NT2/D1 (cell line): ENCODE results near the gene ZNF277.

ENCODE experiments used
- DNase-seq: peaks from one replicate; pipeline ENCODE4 v3.0.0-alpha.2; 2011; ENCODE audit warnings: low read depth, low spot score
- H3K27me3 ChIP-seq: 2 replicates; pipeline ENCODE4 v1.6.0; 2011; ENCODE audit warnings: mild to moderate bottlenecking; ENCODE audit not compliant: insufficient read length, insufficient read depth
- H3K36me3 ChIP-seq: 2 replicates; pipeline ENCODE4 v1.6.1; 2011; ENCODE audit warnings: mild to moderate bottlenecking, low read length, mixed read lengths; ENCODE audit not compliant: insufficient read depth, insufficient read length
- H3K4me1 ChIP-seq: 2 replicates; pipeline ENCODE4 v1.5.1; 2011; ENCODE audit not compliant: insufficient read depth, insufficient read length
- H3K4me3 ChIP-seq: 2 replicates; pipeline ENCODE4 v1.5.1; 2011; ENCODE audit warnings: low read depth; ENCODE audit not compliant: insufficient read length
- H3K9ac ChIP-seq: 2 replicates; pipeline ENCODE4 v1.6.0; 2011; ENCODE audit warnings: low read depth; ENCODE audit not compliant: insufficient read length
- H3K9me3 ChIP-seq: 2 replicates; pipeline ENCODE4 v1.5.1; 2011; ENCODE audit warnings: mild to moderate bottlenecking, low read length; ENCODE audit not compliant: insufficient read depth
- SUZ12 ChIP-seq: IDR thresholded peaks from 2 replicates; pipeline ENCODE4 v1.6.1; 2011; ENCODE audit not compliant: insufficient read length, insufficient read depth; ENCODE audit errors: extremely low read depth
- YY1 ChIP-seq: IDR thresholded peaks from 2 replicates; pipeline ENCODE4 v1.6.1; 2011; ENCODE audit not compliant: insufficient read length, insufficient read depth
- ZNF274 ChIP-seq: IDR thresholded peaks from 2 replicates; pipeline ENCODE4 v1.6.1; 2011; ENCODE audit warnings: mild to moderate bottlenecking, low read depth, low read length

Gene ZNF277

DNA sequence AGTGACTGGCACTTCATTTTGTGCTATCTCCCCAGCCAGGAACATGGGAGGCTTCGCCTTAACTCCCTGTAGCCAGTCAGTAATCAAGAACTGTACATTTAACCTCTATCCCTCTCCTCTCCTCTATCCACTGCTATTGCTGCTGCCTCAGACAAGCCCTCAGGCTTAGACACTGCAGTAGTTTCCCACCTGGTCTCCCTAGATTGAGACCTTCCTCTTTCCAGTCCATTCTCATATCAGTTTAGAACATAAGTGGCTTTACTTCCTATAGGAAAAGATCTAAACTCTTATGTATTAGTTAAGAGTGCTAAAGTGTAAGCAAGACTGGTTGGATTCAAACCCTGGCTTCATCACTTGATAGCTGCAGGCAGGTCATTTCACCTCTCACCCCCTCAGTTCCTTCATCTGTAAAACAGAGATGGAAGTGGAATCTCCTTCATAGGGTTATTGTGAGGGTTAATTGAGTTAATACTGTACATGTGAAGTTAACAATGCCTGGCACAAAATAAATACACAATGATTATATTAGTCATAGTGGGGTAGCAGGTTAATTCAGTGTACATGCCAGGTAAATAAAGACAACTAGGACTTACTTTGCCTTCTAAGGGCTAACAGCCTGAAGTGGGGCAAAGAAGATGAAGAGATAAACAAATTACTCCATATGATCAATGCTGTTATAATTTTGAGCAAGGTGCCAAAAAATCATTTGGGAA lies 76.1 kb downstream of the ZNF277 start:
- H3K4me1 ChIP-seq: no peaks in the 10 kb centered on the region
- no peaks in the 10 kb centered on the region for H3K27me3 ChIP-seq
- no peak overlapping the region for H3K4me3 ChIP-seq
- TF ChIP-seq ZNF274 (no peak), YY1 (no peak), SUZ12 (no peak)
- H3K9me3 ChIP-seq: no peaks in the 10 kb centered on the region
- DNase-seq: no peak
- H3K9ac ChIP-seq: no peak overlapping the region
- H3K36me3 ChIP-seq: no peaks in the 10 kb centered on the region

DNA sequence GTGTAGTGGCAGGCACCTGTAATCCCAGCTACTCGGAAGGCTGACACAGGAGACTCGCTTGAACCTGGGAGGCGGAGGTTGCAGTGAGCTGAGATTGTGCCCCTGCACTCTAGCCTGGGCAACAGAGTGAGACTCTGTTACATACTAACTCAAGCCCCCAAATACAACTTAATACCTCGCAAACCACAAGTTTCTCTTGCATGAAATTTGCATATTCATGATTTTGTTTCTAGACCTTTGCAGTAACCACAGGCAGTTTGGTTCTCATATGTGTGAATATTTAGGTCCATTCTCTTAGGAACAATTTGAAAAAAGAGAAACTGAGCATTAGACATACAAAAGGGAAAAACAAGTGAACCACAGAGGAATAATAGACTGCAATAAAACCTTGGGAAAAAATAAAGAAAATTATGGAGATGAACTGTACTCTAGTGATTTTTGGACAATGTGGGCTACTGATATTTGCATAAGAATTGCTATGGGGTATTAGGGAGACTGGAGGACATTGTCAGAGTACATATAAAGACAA lies 77.0 kb downstream of the ZNF277 start:
- Histone ChIP-seq H3K9ac (no peak overlapping the region), H3K4me3 (no peak overlapping the region), H3K9me3 (no peaks in the 10 kb centered on the region), H3K4me1 (no peaks in the 10 kb centered on the region), H3K36me3 (no peaks in the 10 kb centered on the region), H3K27me3 (no peaks in the 10 kb centered on the region)
- DNase-seq: no peak
- TF ChIP-seq ZNF274 (no peak), YY1 (no peak)

- Histone ChIP-seq H3K9me3 (no peaks in the 10 kb centered on the region), H3K4me1 (no peaks in the 10 kb centered on the region), H3K4me3 (no peak overlapping the region), H3K9ac (no peak overlapping the region), H3K36me3 (no peaks in the 10 kb centered on the region), H3K27me3 (no peaks in the 10 kb centered on the region)
- TF ChIP-seq ZNF274 (no peak), SUZ12 (no peak), YY1 (no peak)
- no peak for DNase-seq
These were observed 80.0 kb downstream of the ZNF277 start for GRCh38 chr7:112286250-112287086.

DNA sequence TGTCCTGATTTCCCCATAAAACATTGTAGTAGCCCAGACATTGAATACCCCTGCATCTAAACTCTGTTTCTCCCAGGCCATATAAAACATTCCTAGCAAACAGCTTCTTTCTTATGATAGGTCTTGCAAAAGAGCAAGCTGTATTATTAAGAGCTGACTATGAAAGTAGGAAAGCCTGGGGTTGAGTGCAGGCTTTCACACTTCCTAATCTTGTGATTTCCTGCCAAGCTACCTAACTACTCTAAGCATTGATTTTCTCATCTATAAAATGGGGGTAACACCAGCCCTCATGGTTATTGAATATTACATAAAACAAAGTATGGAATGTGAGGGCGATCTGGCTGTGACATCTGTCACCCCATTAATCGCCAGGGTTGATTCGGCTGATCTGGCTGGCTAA lies 81.8 kb downstream of the ZNF277 start:
- H3K4me3 ChIP-seq: no peak overlapping the region
- no peak for TF ChIP-seq SUZ12
- TF ChIP-seq ZNF274: no peak
- TF ChIP-seq YY1: no peak
- H3K27me3 ChIP-seq: no peaks in the 10 kb centered on the region
- H3K9me3 ChIP-seq: no peaks in the 10 kb centered on the region
- DNase-seq: no peak
- H3K36me3 ChIP-seq: no peaks in the 10 kb centered on the region
- H3K4me1 ChIP-seq: no peaks in the 10 kb centered on the region
- H3K9ac ChIP-seq: no peak overlapping the region

DNA sequence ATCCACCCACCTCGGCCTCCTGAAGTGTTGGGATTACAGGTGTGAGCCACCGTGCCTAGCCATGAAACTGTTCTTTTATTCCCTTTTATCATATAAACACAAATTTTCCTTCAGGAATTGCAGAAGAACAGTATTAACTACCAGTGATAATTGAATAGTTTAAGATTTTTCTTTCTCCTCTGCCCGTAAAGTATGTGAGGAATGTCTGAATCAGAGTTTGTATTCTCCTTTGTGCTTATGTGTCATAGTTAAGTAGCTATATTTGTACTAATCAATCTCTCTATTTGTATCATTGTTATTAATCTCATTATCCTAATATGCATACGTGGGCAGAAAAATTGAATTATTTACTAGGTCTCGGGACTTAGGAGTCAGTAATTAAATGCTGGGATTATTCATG lies 83.6 kb downstream of the ZNF277 start:
- no peak for TF ChIP-seq SUZ12
- Histone ChIP-seq H3K4me1 (no peaks in the 10 kb centered on the region), H3K27me3 (no peaks in the 10 kb centered on the region), H3K9ac (no peak overlapping the region), H3K36me3 (no peaks in the 10 kb centered on the region), H3K9me3 (no peaks in the 10 kb centered on the region), H3K4me3 (no peak overlapping the region)
- DNase-seq: no peak

- Histone ChIP-seq H3K4me1 (no peaks in the 10 kb centered on the region), H3K27me3 (no peaks in the 10 kb centered on the region), H3K4me3 (no peak overlapping the region), H3K36me3 (no peaks in the 10 kb centered on the region), H3K9ac (no peak overlapping the region), H3K9me3 (no peaks in the 10 kb centered on the region)
- no peak for DNase-seq
- TF ChIP-seq YY1 (no peak), SUZ12 (no peak), ZNF274 (no peak)
These were observed 85.7 kb downstream of the ZNF277 start for GRCh38 chr7:112292162-112292561.

DNA sequence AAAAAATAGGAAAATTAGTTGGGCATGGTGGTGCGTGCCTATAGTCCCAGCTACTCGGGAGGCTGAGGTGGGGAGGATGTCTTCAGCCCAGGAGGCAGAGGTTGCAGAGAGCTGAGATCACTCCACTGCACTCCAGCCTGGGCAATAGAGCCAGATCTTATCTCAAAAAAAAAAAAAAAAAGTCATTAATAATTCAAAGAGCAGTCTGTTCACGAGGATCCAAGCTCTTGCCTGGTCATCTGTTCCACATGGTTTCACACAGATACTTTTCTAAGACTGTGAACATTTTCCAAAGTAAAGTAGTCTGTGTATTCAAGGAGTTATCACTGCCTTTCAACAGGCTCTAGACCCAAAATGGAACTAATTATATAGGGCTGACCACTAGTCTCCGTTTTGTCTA lies 86.9 kb downstream of the ZNF277 start:
- TF ChIP-seq SUZ12: no peak
- TF ChIP-seq YY1: no peak
- TF ChIP-seq ZNF274: no peak
- no peaks in the 10 kb centered on the region for H3K36me3 ChIP-seq
- DNase-seq: no peak

More for the DNA sequence above, 86.9 kb downstream of the ZNF277 start:
- H3K4me1 ChIP-seq: no peaks in the 10 kb centered on the region
- H3K9me3 ChIP-seq: no peaks in the 10 kb centered on the region
- H3K9ac ChIP-seq: no peak overlapping the region
- no peak overlapping the region for H3K4me3 ChIP-seq
- H3K27me3 ChIP-seq: no peaks in the 10 kb centered on the region
